ENCODE results near the gene RCBTB1.

RCBTB1 gene

GRCh38 chr13:49615836-49616675 lies 30.7 kb upstream of the RCBTB1 start:
- TF ChIP-seq SIN3A (IDR thresholded peaks at IDR 0.05; ENCODE audit: borderline replicate concordance, insufficient read depth, low read length), result no peak
- no peak for TF ChIP-seq FOXP2 (optimal IDR thresholded peaks at IDR 0.05; ENCODE audit: borderline replicate concordance, extremely low read depth, extremely low read length, insufficient read depth)
- TF ChIP-seq REST (IDR thresholded peaks at IDR 0.05; ENCODE audit: insufficient read depth in 1 of 2, low read depth in 2 of 2, low read length in 2 of 2), result no peak
- TF ChIP-seq TAF1 (IDR thresholded peaks at IDR 0.05; ENCODE audit: borderline replicate concordance, insufficient read depth, low read length), result no peak
- TF ChIP-seq POLR2AphosphoS5 (IDR thresholded peaks at IDR 0.05; ENCODE audit: low read depth, low read length), result no peak

GRCh38 chr13:49610176-49610575 lies 24.8 kb upstream of the RCBTB1 start:
- TF ChIP-seq SIN3A (IDR thresholded peaks at IDR 0.05; ENCODE audit: borderline replicate concordance, insufficient read depth, low read length) (no peak), REST (IDR thresholded peaks at IDR 0.05; ENCODE audit: insufficient read depth in 1 of 2, low read depth in 2 of 2, low read length in 2 of 2) (no peak), FOXP2 (optimal IDR thresholded peaks at IDR 0.05; ENCODE audit: borderline replicate concordance, extremely low read depth, extremely low read length, insufficient read depth) (no peak), POLR2AphosphoS5 (IDR thresholded peaks at IDR 0.05; ENCODE audit: low read depth, low read length) (no peak), TAF1 (IDR thresholded peaks at IDR 0.05; ENCODE audit: borderline replicate concordance, insufficient read depth, low read length) (no peak)

GRCh38 chr13:49608651-49609331 lies 23.4 kb upstream of the RCBTB1 start:
- TF ChIP-seq FOXP2 (optimal IDR thresholded peaks at IDR 0.05; ENCODE audit: borderline replicate concordance, extremely low read depth, extremely low read length, insufficient read depth), result no peak
- TF ChIP-seq TAF1 (IDR thresholded peaks at IDR 0.05; ENCODE audit: borderline replicate concordance, insufficient read depth, low read length), result no peak
- no peak for TF ChIP-seq REST (IDR thresholded peaks at IDR 0.05; ENCODE audit: insufficient read depth in 1 of 2, low read depth in 2 of 2, low read length in 2 of 2)
- TF ChIP-seq POLR2AphosphoS5 (IDR thresholded peaks at IDR 0.05; ENCODE audit: low read depth, low read length), result no peak
- TF ChIP-seq SIN3A (IDR thresholded peaks at IDR 0.05; ENCODE audit: borderline replicate concordance, insufficient read depth, low read length), result no peak

GRCh38 chr13:49607761-49608160 lies 22.4 kb upstream of the RCBTB1 start:
- TF ChIP-seq POLR2AphosphoS5 (IDR thresholded peaks at IDR 0.05; ENCODE audit: low read depth, low read length) (no peak), REST (IDR thresholded peaks at IDR 0.05; ENCODE audit: insufficient read depth in 1 of 2, low read depth in 2 of 2, low read length in 2 of 2) (no peak), SIN3A (IDR thresholded peaks at IDR 0.05; ENCODE audit: borderline replicate concordance, insufficient read depth, low read length) (no peak), TAF1 (IDR thresholded peaks at IDR 0.05; ENCODE audit: borderline replicate concordance, insufficient read depth, low read length) (no peak), FOXP2 (optimal IDR thresholded peaks at IDR 0.05; ENCODE audit: borderline replicate concordance, extremely low read depth, extremely low read length, insufficient read depth) (no peak)
